ENCODE measurements around the gene RBMS1.

Gene RBMS1

GRCh38 chr2:160402501-160402900 is 91.1 kb downstream of the RBMS1 start:
- Histone ChIP-seq H3K9me3 (ENCODE audit: control insufficient read depth, insufficient read depth, low read length) (no peaks in the 10 kb centered on the region), H3K36me3 (ENCODE audit: control insufficient read depth, insufficient read depth, low read length) (no peaks in the 10 kb centered on the region), H3K4me1 (ENCODE audit: control insufficient read depth, insufficient read depth, low read length) (peaks cover 38% of the 10 kb centered on the region), H3K9ac (ENCODE audit: low read depth, low read length) (no peak overlapping the region), H3K4me3 (ENCODE audit: low read depth, low read length) (no peak overlapping the region), H3K27me3 (ENCODE audit: control insufficient read depth, insufficient read depth, low read length) (peaks cover 37% of the 10 kb centered on the region)

- Histone ChIP-seq H3K4me3 (ENCODE audit: low read depth, low read length) (no peak overlapping the region), H3K27me3 (ENCODE audit: control insufficient read depth, insufficient read depth, low read length) (peaks cover 37% of the 10 kb centered on the region), H3K9me3 (ENCODE audit: control insufficient read depth, insufficient read depth, low read length) (no peaks in the 10 kb centered on the region), H3K4me1 (ENCODE audit: control insufficient read depth, insufficient read depth, low read length) (peaks cover 43% of the 10 kb centered on the region), H3K9ac (ENCODE audit: low read depth, low read length) (no peak overlapping the region), H3K36me3 (ENCODE audit: control insufficient read depth, insufficient read depth, low read length) (no peaks in the 10 kb centered on the region)
Observed at GRCh38 chr2:160401895-160402294, 91.7 kb downstream of the RBMS1 start.

- no peaks in the 10 kb centered on the region for H3K9me3 ChIP-seq (ENCODE audit: control insufficient read depth, insufficient read depth, low read length)
- H3K4me3 ChIP-seq (ENCODE audit: low read depth, low read length) = no peak overlapping the region
- peaks cover 37% of the 10 kb centered on the region for H3K4me1 ChIP-seq (ENCODE audit: control insufficient read depth, insufficient read depth, low read length)
- H3K9ac ChIP-seq (ENCODE audit: low read depth, low read length) = no peak overlapping the region
- H3K36me3 ChIP-seq (ENCODE audit: control insufficient read depth, insufficient read depth, low read length) = no peaks in the 10 kb centered on the region
- peaks cover 31% of the 10 kb centered on the region for H3K27me3 ChIP-seq (ENCODE audit: control insufficient read depth, insufficient read depth, low read length)
Observed at GRCh38 chr2:160399880-160400279, 93.7 kb downstream of the RBMS1 start.

- no peak overlapping the region for H3K9ac ChIP-seq (ENCODE audit: low read depth, low read length)
Observed at GRCh38 chr2:160397530-160397865, 96.1 kb downstream of the RBMS1 start.

GRCh38 chr2:160394153-160394552 is 99.5 kb downstream of the RBMS1 start:
- Histone ChIP-seq H3K9me3 (ENCODE audit: control insufficient read depth, insufficient read depth, low read length) (no peaks in the 10 kb centered on the region), H3K27me3 (ENCODE audit: control insufficient read depth, insufficient read depth, low read length) (peaks cover 4% of the 10 kb centered on the region), H3K9ac (ENCODE audit: low read depth, low read length) (no peak overlapping the region), H3K36me3 (ENCODE audit: control insufficient read depth, insufficient read depth, low read length) (no peaks in the 10 kb centered on the region), H3K4me1 (ENCODE audit: control insufficient read depth, insufficient read depth, low read length) (peaks cover 27% of the 10 kb centered on the region), H3K4me3 (ENCODE audit: low read depth, low read length) (no peak overlapping the region)

More at GRCh38 chr2:160397530-160397865, 96.1 kb downstream of the RBMS1 start:
- Histone ChIP-seq H3K36me3 (ENCODE audit: control insufficient read depth, insufficient read depth, low read length) (no peaks in the 10 kb centered on the region), H3K4me3 (ENCODE audit: low read depth, low read length) (no peak overlapping the region), H3K4me1 (ENCODE audit: control insufficient read depth, insufficient read depth, low read length) (peaks cover 28% of the 10 kb centered on the region), H3K9me3 (ENCODE audit: control insufficient read depth, insufficient read depth, low read length) (no peaks in the 10 kb centered on the region), H3K27me3 (ENCODE audit: control insufficient read depth, insufficient read depth, low read length) (peaks cover 8% of the 10 kb centered on the region)

- Histone ChIP-seq H3K4me3 (ENCODE audit: low read depth, low read length) (no peak overlapping the region), H3K36me3 (ENCODE audit: control insufficient read depth, insufficient read depth, low read length) (no peaks in the 10 kb centered on the region), H3K9ac (ENCODE audit: low read depth, low read length) (no peak overlapping the region), H3K4me1 (ENCODE audit: control insufficient read depth, insufficient read depth, low read length) (peaks cover 30% of the 10 kb centered on the region), H3K27me3 (ENCODE audit: control insufficient read depth, insufficient read depth, low read length) (no peaks in the 10 kb centered on the region), H3K9me3 (ENCODE audit: control insufficient read depth, insufficient read depth, low read length) (no peaks in the 10 kb centered on the region)
Observed at GRCh38 chr2:160392201-160392600, 101.4 kb downstream of the RBMS1 start.

- Histone ChIP-seq H3K27me3 (ENCODE audit: control insufficient read depth, insufficient read depth, low read length) (no peaks in the 10 kb centered on the region), H3K4me1 (ENCODE audit: control insufficient read depth, insufficient read depth, low read length) (peaks cover 26% of the 10 kb centered on the region), H3K36me3 (ENCODE audit: control insufficient read depth, insufficient read depth, low read length) (no peaks in the 10 kb centered on the region), H3K9me3 (ENCODE audit: control insufficient read depth, insufficient read depth, low read length) (no peaks in the 10 kb centered on the region), H3K9ac (ENCODE audit: low read depth, low read length) (no peak overlapping the region), H3K4me3 (ENCODE audit: low read depth, low read length) (no peak overlapping the region)
Observed at GRCh38 chr2:160390544-160391455, 102.8 kb downstream of the RBMS1 start.

GRCh38 chr2:160389875-160390274 is 103.7 kb downstream of the RBMS1 start:
- no peaks in the 10 kb centered on the region for H3K36me3 ChIP-seq (ENCODE audit: control insufficient read depth, insufficient read depth, low read length)
- H3K9me3 ChIP-seq (ENCODE audit: control insufficient read depth, insufficient read depth, low read length) = no peaks in the 10 kb centered on the region
- H3K4me3 ChIP-seq (ENCODE audit: low read depth, low read length) = no peak overlapping the region
- peaks cover 26% of the 10 kb centered on the region for H3K4me1 ChIP-seq (ENCODE audit: control insufficient read depth, insufficient read depth, low read length)
- no peak overlapping the region for H3K9ac ChIP-seq (ENCODE audit: low read depth, low read length)
- H3K27me3 ChIP-seq (ENCODE audit: control insufficient read depth, insufficient read depth, low read length) = no peaks in the 10 kb centered on the region

GRCh38 chr2:160388464-160389263 is 104.9 kb downstream of the RBMS1 start:
- Histone ChIP-seq H3K9me3 (ENCODE audit: control insufficient read depth, insufficient read depth, low read length) (no peaks in the 10 kb centered on the region), H3K4me1 (ENCODE audit: control insufficient read depth, insufficient read depth, low read length) (peaks cover 22% of the 10 kb centered on the region), H3K4me3 (ENCODE audit: low read depth, low read length) (no peak overlapping the region), H3K36me3 (ENCODE audit: control insufficient read depth, insufficient read depth, low read length) (no peaks in the 10 kb centered on the region), H3K27me3 (ENCODE audit: control insufficient read depth, insufficient read depth, low read length) (no peaks in the 10 kb centered on the region), H3K9ac (ENCODE audit: low read depth, low read length) (no peak overlapping the region)

- no peak overlapping the region for H3K9ac ChIP-seq (ENCODE audit: low read depth, low read length)
Observed at GRCh38 chr2:160387558-160388262, 105.9 kb downstream of the RBMS1 start.

GRCh38 chr2:160384791-160385190 is 108.8 kb downstream of the RBMS1 start:
- no peaks in the 10 kb centered on the region for H3K9me3 ChIP-seq (ENCODE audit: control insufficient read depth, insufficient read depth, low read length)
- H3K4me1 ChIP-seq (ENCODE audit: control insufficient read depth, insufficient read depth, low read length) = peaks cover 28% of the 10 kb centered on the region
- H3K9ac ChIP-seq (ENCODE audit: low read depth, low read length) = no peak overlapping the region
- no peaks in the 10 kb centered on the region for H3K27me3 ChIP-seq (ENCODE audit: control insufficient read depth, insufficient read depth, low read length)
- H3K36me3 ChIP-seq (ENCODE audit: control insufficient read depth, insufficient read depth, low read length) = no peaks in the 10 kb centered on the region
- H3K4me3 ChIP-seq (ENCODE audit: low read depth, low read length) = no peak overlapping the region

More at GRCh38 chr2:160387558-160388262, 105.9 kb downstream of the RBMS1 start:
- Histone ChIP-seq H3K4me3 (ENCODE audit: low read depth, low read length) (no peak overlapping the region), H3K4me1 (ENCODE audit: control insufficient read depth, insufficient read depth, low read length) (peaks cover 25% of the 10 kb centered on the region), H3K36me3 (ENCODE audit: control insufficient read depth, insufficient read depth, low read length) (no peaks in the 10 kb centered on the region), H3K9me3 (ENCODE audit: control insufficient read depth, insufficient read depth, low read length) (no peaks in the 10 kb centered on the region), H3K27me3 (ENCODE audit: control insufficient read depth, insufficient read depth, low read length) (no peaks in the 10 kb centered on the region)
